AG04449 (cell line): Measurements from ENCODE around the gene CRB2.

ENCODE experiments used
- CTCF ChIA-PET: fragments of 350-600 bp; formaldehyde crosslinking; extraction: SDS; loops from one replicate; lab custom pipeline; 2021; ENCODE audit warnings: antibody characterized with exemption; lab: Yijun Ruan, JAX
- POLR2A ChIA-PET: fragments of 400-600, 350-600 bp; formaldehyde crosslinking; extraction: SDS; loops from one replicate; lab custom pipeline; 2020; ENCODE audit warnings: antibody characterized with exemption, inconsistent platforms; lab: Yijun Ruan, JAX
- DNase-seq: peaks from one replicate; pipeline ENCODE4 v3.0.0-alpha.2; 2010; ENCODE audit warnings: low read depth, low spot score
- H3K4me3 ChIP-seq: 2 replicates; pipeline ENCODE4 v1.5.1; 2011; ENCODE audit warnings: low read depth, mild to moderate bottlenecking, control low read depth, low read length
- CTCF ChIP-seq: IDR thresholded peaks from one replicate; pipeline ENCODE4 v1.5.1; 2011; ENCODE audit warnings: mild to moderate bottlenecking, moderate library complexity, low read length, control low read depth, inconsistent platforms; ENCODE audit not compliant: insufficient read depth; ENCODE audit errors: missing control alignments

CRB2 gene

DNA sequence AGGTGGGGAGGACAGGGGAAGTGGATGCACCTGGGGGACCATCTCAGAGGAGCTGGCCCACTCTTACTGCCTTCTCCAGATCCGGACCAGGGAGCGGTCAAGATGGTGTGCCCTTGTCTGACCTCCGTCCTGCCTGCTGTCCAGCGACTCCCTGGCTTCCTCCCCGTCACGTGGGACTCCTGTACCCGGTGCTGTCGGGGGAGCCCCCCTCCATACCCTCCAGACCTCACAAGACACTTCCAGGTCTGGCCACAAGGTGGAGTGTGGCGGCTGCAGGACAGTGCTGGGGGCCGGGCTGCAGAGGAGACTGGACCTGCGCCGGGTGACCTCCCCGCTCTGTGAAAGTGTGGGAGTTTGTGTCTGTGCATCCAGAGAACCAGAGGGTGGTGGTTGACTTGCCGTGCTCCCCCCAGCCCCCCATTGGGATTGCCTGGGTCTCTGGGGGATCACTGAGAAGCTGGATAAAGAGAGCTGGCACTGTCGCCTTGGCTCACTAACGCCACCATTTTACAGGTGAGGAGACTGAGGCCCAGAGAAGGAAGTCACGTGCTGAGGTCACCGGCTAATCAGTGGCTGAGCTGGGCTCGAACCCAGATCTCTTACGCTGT, 1.9 kb upstream of the CRB2 start:
- H3K4me3 ChIP-seq = no peak overlapping the region
- TF ChIP-seq CTCF = peak; percentile 92
- no peak for DNase-seq
- ChIA-PET POLR2A (no interaction called here), CTCF (interaction anchor here (0.7 to 10.5 kb wide), 20 partner anchors 10 to 1051 kb away, joined by 3 to 288 read pairs (median 6); no protein-coding TSS in a partner anchor)

- TF ChIP-seq CTCF = no peak
- POLR2A ChIA-PET = no interaction called here
- no peak for DNase-seq
- H3K4me3 ChIP-seq = no peak overlapping the region
- CTCF ChIA-PET = interaction anchor here (0.7 to 10.5 kb wide), 19 partner anchors 10 to 1050 kb away, joined by 3 to 288 read pairs (median 5); no protein-coding TSS in a partner anchor
Observed at GRCh38 chr9:123354806-123355508, 1.0 kb upstream of the CRB2 start.

GRCh38 chr9:123356851-123357742, 1.1 kb downstream of the CRB2 start:
- POLR2A ChIA-PET = no interaction called here
- H3K4me3 ChIP-seq = no peak overlapping the region
- CTCF ChIA-PET = interaction anchor here (1.1 to 10.5 kb wide), 6 partner anchors 9 to 278 kb away, joined by 3 to 288 read pairs (median 14); no protein-coding TSS in a partner anchor
- TF ChIP-seq CTCF = no peak
- DNase-seq = no peak

DNA sequence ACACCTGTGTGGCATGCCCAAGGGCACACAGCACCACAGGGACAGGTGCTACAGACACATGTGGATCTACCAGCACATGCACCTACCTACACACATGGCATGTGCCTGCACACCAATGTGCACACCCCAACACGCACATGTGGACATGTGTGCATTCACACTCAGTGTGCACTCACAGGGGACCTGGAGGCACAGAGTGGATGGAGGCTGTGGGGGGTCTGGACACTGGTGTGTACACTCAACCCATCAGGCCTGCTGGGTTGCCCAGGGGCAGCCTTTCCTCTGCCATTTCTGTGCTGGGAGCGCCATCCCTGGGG, 1.7 kb downstream of the CRB2 start:
- ChIA-PET POLR2A (no interaction called here), CTCF (interaction anchor here (9.8 to 10.5 kb wide), 2 partner anchors 27 to 279 kb away, joined by 217 to 288 read pairs; no protein-coding TSS in a partner anchor)
- no peak for TF ChIP-seq CTCF
- DNase-seq = no peak
- no peak overlapping the region for H3K4me3 ChIP-seq

GRCh38 chr9:123358181-123358905, 2.3 kb downstream of the CRB2 start:
- no peak overlapping the region for H3K4me3 ChIP-seq
- ChIA-PET POLR2A (no interaction called here), CTCF (interaction anchor here (3.1 to 7.6 kb wide), 2 partner anchors 8 to 27 kb away, joined by 15 to 63 read pairs; no protein-coding TSS in a partner anchor)
- DNase-seq = no peak
- no peak for TF ChIP-seq CTCF
